B cell (primary cell): ENCODE results near the gene NUP88. TPM values are rescaled to one million over a fixed set of nuclear protein-coding genes. Genes with fewer than 3 reads are reported as not detected.

Source experiments
- ATAC-seq: fragments of 200-7000 bp; cut with Tn5 transposase; one replicate; pipeline ENCODE4 v1.10.0; 2021; ENCODE audit warnings: low read depth, mild to moderate bottlenecking, moderate number of reproducible peaks, moderate library complexity
- CTCF ChIA-PET: fragments of 350-600 bp; sonication (Branson Sonifier 250); formaldehyde crosslinking; loops from one replicate; lab custom pipeline; 2021; ENCODE audit warnings: antibody characterized with exemption, inconsistent platforms; lab: Charles Lee
- POLR2A ChIA-PET: fragments of 350-600 bp; sonication (Branson Sonifier 250); formaldehyde crosslinking; loops from one replicate; lab custom pipeline; 2021; ENCODE audit warnings: antibody characterized with exemption; lab: Charles Lee
- DNase-seq: peaks from one replicate; pipeline ENCODE4 v3.0.0; 2013
- H2AFZ ChIP-seq: 2 replicates; pipeline ENCODE4 v1.6.1; 2012; ENCODE audit warnings: mild to moderate bottlenecking, low read depth, low read length; ENCODE audit not compliant: insufficient read depth, poor library complexity, severe bottlenecking
- H3K27ac ChIP-seq, 2 donors: 1 replicate in 1 of 2; 2 replicates in 1 of 2; pipeline ENCODE4 v1.5.1; 2012 to 2013; ENCODE audit warnings: low read length in 2 of 2, mild to moderate bottlenecking in 2 of 2, moderate library complexity in 1 of 2
- H3K27me3 ChIP-seq, 4 experiments: fragments of 200-600 bp in 1 of 4; sonication (generic) in 1 of 4; replicated peaks in 1 of 4; 1 replicate in 2 of 4; 2 replicates in 2 of 4; pipeline versions ENCODE4 v1.6.1 to v1.7.0; 2013 to 2016; ENCODE audit warnings: low read length in 3 of 4, mild to moderate bottlenecking in 2 of 4, mixed read lengths in 1 of 4, moderate library complexity in 1 of 4; ENCODE audit not compliant: insufficient read depth in 4 of 4, control insufficient read depth in 3 of 4; ENCODE audit errors: control extremely low read depth in 1 of 4
- H3K36me3 ChIP-seq, 2 experiments: replicated peaks in 1 of 2; 1 replicate in 1 of 2; 2 replicates in 1 of 2; pipeline versions ENCODE4 v1.6.1 to v1.7.1; 2013; ENCODE audit warnings: low read length in 1 of 2; ENCODE audit not compliant: insufficient read depth in 2 of 2, control insufficient read depth in 1 of 2; ENCODE audit errors: control extremely low read depth in 1 of 2, extremely low read depth in 1 of 2
- H3K4me1 ChIP-seq, 2 donors: fragments of 200-600 bp in 1 of 2; sonication (generic) in 1 of 2; 1 replicate in 1 of 2; 2 replicates in 1 of 2; pipeline versions ENCODE4 v1.5.1 to v1.6.1; 2013 to 2017; ENCODE audit warnings: low read length in 2 of 2; ENCODE audit not compliant: control insufficient read depth in 2 of 2, insufficient read depth in 2 of 2
- H3K4me2 ChIP-seq: replicated peaks from 2 replicates; pipeline ENCODE3; 2012; ENCODE audit warnings: mild to moderate bottlenecking, low read depth, low read length; ENCODE audit not compliant: poor library complexity, severe bottlenecking
- H3K4me3 ChIP-seq, 5 experiments: fragments of 200-600 bp in 1 of 5; sonication (generic) in 1 of 5; 1 replicate in 3 of 5; 2 replicates in 2 of 5; pipeline versions ENCODE4 v1.5.1 to v1.7.0; 2011 to 2016; ENCODE audit warnings: low read length in 4 of 5, mild to moderate bottlenecking in 4 of 5, low read depth in 2 of 5, control low read depth in 1 of 5, moderate library complexity in 1 of 5; ENCODE audit not compliant: insufficient read depth in 1 of 5; ENCODE audit errors: control extremely low read depth in 1 of 5, extremely low read depth in 1 of 5
- H3K79me2 ChIP-seq: fragments of 200-600 bp; sonication (generic); one replicate; pipeline ENCODE4 v1.6.0; 2016; ENCODE audit warnings: low read length; ENCODE audit not compliant: control insufficient read depth, insufficient read depth
- H3K9ac ChIP-seq: fragments of 200-600 bp; sonication (generic); 2 replicates; pipeline ENCODE4 v1.6.1; 2017; ENCODE audit warnings: mild to moderate bottlenecking, low read length, moderate library complexity
- H3K9me3 ChIP-seq, 3 donors: one replicate each; pipeline versions ENCODE4 v1.6.1 to v1.7.1; 2013; ENCODE audit warnings: low read length in 2 of 3; ENCODE audit not compliant: control insufficient read depth in 2 of 3, insufficient read depth in 1 of 3; ENCODE audit errors: control extremely low read depth in 1 of 3
- H4K20me1 ChIP-seq: 2 replicates; pipeline ENCODE4 v1.6.0; 2012; ENCODE audit warnings: mild to moderate bottlenecking, low read length; ENCODE audit not compliant: insufficient read depth, control insufficient read depth, poor library complexity, severe bottlenecking
- H3K27ac Mint-ChIP-seq: one replicate; pipeline ENCODE4 v1.8.0; 2021; ENCODE audit warnings: mixed read lengths
- H3K27me3 Mint-ChIP-seq: one replicate; pipeline ENCODE4 v1.8.0; 2021; ENCODE audit warnings: mixed read lengths
- H3K4me1 Mint-ChIP-seq: one replicate; pipeline ENCODE4 v1.8.0; 2021; ENCODE audit warnings: mixed read lengths
- H3K4me3 Mint-ChIP-seq: one replicate; pipeline ENCODE4 v1.8.0; 2021; ENCODE audit warnings: mixed read lengths
- H3K9me3 Mint-ChIP-seq: one replicate; pipeline ENCODE4 v1.8.0; 2022; ENCODE audit warnings: mixed read lengths; ENCODE audit not compliant: insufficient read depth
- CTCF ChIP-seq: fragments of 200-600 bp; IDR thresholded peaks from one replicate; pipeline ENCODE4 v1.8.0; 2022; ENCODE audit warnings: antibody characterized with exemption, mild to moderate bottlenecking
- EZH2 ChIP-seq: IDR thresholded peaks from 2 replicates; pipeline ENCODE4 v1.6.1; 2012; ENCODE audit warnings: borderline replicate concordance, low read depth, mild to moderate bottlenecking, moderate library complexity, low read length; ENCODE audit not compliant: insufficient read depth, poor library complexity, severe bottlenecking
- WGBS: methylation state at CpG from one replicate; pipeline ENCODE4 v1.1.5; 2013; ENCODE audit warnings: missing lambda C conversion rate; ENCODE audit not compliant: insufficient coverage; 5-methylcytosine and 5-hydroxymethylcytosine counted together
- intact Hi-C: fragments of 100-400 bp; cut with micrococcal nuclease; formaldehyde crosslinking; loops from one replicate; pipeline ENCODE4 v1.10.0; 2022
- polyA plus RNA-seq: library from polyadenylated mRNA; depleted of rRNA; stranded (reverse); fragments of >200 nt; gene quantifications from 2 replicates; pipeline ENCODE4 v1.2.3, GENCODE V29; 2012
- total RNA-seq, 2 donors: library from RNA; stranded (reverse); fragments of 120-200 nt in 1 of 2; gene quantifications; 1 replicate in 1 of 2; 2 replicates in 1 of 2; pipeline versions ENCODE4 v1.2.3 to v1.2.4, GENCODE V29; 2013 to 2022

NUP88 gene
- total and polyA plus RNA-seq, 2 donors (not counting 1 experiment from before 2014, with no cell fraction given): 214 to 221 TPM

GRCh38 chr17:5391678-5392077 is 27.8 kb downstream of the NUP88 start:
- peaks cover 4% of the 10 kb centered on the region for H3K79me2 ChIP-seq
- Mint-ChIP-seq H3K4me3 (no peak overlapping the region), H3K27me3 (no peaks in the 10 kb centered on the region), H3K27ac (no peak overlapping the region), H3K4me1 (peaks cover 5% of the 10 kb centered on the region), H3K9me3 (peaks cover 3% of the 10 kb centered on the region)
- H3K4me2 ChIP-seq: no peak overlapping the region
- no peak overlapping the region for H2AFZ ChIP-seq
- DNase-seq (no peak), ATAC-seq (no peak)
- peaks cover 39 to 87% of the 10 kb centered on the region in 2 experiments for H3K36me3 ChIP-seq
- H3K4me1 ChIP-seq: peaks cover 8 to 9% of the 10 kb centered on the region in 2 donors
- H3K27ac ChIP-seq: no peak overlapping the region
- peaks cover 16% of the 10 kb centered on the region for H4K20me1 ChIP-seq
- TF ChIP-seq CTCF: no peak
- H3K9ac ChIP-seq: no peak overlapping the region
- CTCF ChIA-PET: interaction anchor here (0.6 to 2.2 kb wide), 2 partner anchors 143 to 330 kb away, joined by 3 to 8 read pairs; no protein-coding TSS in a partner anchor
- POLR2A ChIA-PET: interaction anchor here (1.1 kb wide), 1 partner anchor 28 kb away, joined by 3 read pairs; the partner anchor contains the start of genes NUP88 and RPAIN
- H3K4me3 ChIP-seq: no peak overlapping the region
- intact Hi-C loops: no loop called here
- peaks cover 0 to 4% (median 0%) of the 10 kb centered on the region in 3 donors for H3K9me3 ChIP-seq
- WGBS: 99% methylated on average over 5 of the region's 5 CpGs
- no peaks in the 10 kb centered on the region for H3K27me3 ChIP-seq

GRCh38 chr17:5381542-5381941 is 37.9 kb downstream of the NUP88 start:
- CTCF ChIA-PET: interaction anchor here (0.6 to 1.0 kb wide), 2 partner anchors 9 to 30 kb away, joined by 3 to 5 read pairs; no protein-coding TSS in a partner anchor
- Mint-ChIP-seq H3K4me1 (peaks cover 1% of the 10 kb centered on the region), H3K27ac (peak overlapping the region; percentile 54), H3K27me3 (no peaks in the 10 kb centered on the region), H3K9me3 (no peaks in the 10 kb centered on the region), H3K4me3 (no peak overlapping the region)
- Histone ChIP-seq H3K79me2 (no peaks in the 10 kb centered on the region), H3K27me3 (no peaks in the 10 kb centered on the region), H3K27ac (no peak overlapping the region), H3K9me3 (no peaks in the 10 kb centered on the region), H3K9ac (no peak overlapping the region), H2AFZ (no peak overlapping the region), H3K4me3 (no peak overlapping the region), H3K4me2 (no peak overlapping the region), H3K4me1 (no peaks in the 10 kb centered on the region), H3K36me3 (peaks cover 11 to 100% of the 10 kb centered on the region in 2 experiments), H4K20me1 (peaks cover 25% of the 10 kb centered on the region)
- TF ChIP-seq EZH2 (no peak), CTCF (no peak)
- POLR2A ChIA-PET: no interaction called here
- WGBS: 90% methylated on average over 3 of the region's 4 CpGs
- DNase-seq (no peak), ATAC-seq (no peak)
- intact Hi-C loops: no loop called here
